Activated CD4-positive, alpha-beta T cell treated with anti-CD3 and anti-CD28 coated beads for 36 hours (primary cell): ENCODE data around the gene SPATA2L. TPM values are rescaled to one million over a fixed set of nuclear protein-coding genes. Genes with fewer than 3 reads are reported as not detected.

Experiments used
- ATAC-seq: fragments of 200-7000 bp; cut with Tn5 transposase; one replicate; pipeline ENCODE4 v1.10.0; 2021; ENCODE audit warnings: mild to moderate bottlenecking, moderate library complexity
- CTCF ChIA-PET: fragments of 350-600 bp; sonication (Branson Sonifier 250); formaldehyde crosslinking; loops from one replicate; lab custom pipeline; 2021; ENCODE audit warnings: antibody characterized with exemption; lab: Charles Lee
- POLR2A ChIA-PET: fragments of 350-600 bp; sonication (Branson Sonifier 250); formaldehyde crosslinking; loops from one replicate; lab custom pipeline; 2021; ENCODE audit warnings: antibody characterized with exemption, inconsistent platforms; lab: Charles Lee
- DNase-seq: peaks from one replicate; pipeline ENCODE4 v3.0.0-alpha.2; 2020
- H3K27ac Mint-ChIP-seq: one replicate; pipeline ENCODE4 v1.8.0; 2021; ENCODE audit warnings: mixed read lengths
- H3K27me3 Mint-ChIP-seq: one replicate; pipeline ENCODE4 v1.8.0; 2021; ENCODE audit warnings: mixed read lengths
- H3K36me3 Mint-ChIP-seq: one replicate; pipeline ENCODE4 v1.8.0; 2021; ENCODE audit warnings: low read depth, mixed read lengths
- H3K4me1 Mint-ChIP-seq: one replicate; pipeline ENCODE4 v1.8.0; 2021; ENCODE audit warnings: mixed read lengths
- H3K4me3 Mint-ChIP-seq: one replicate; pipeline ENCODE4 v1.8.0; 2021; ENCODE audit warnings: mild to moderate bottlenecking, moderate library complexity, mixed read lengths
- H3K9me3 Mint-ChIP-seq: one replicate; pipeline ENCODE4 v1.8.0; 2021; ENCODE audit warnings: low read depth, mixed read lengths
- intact Hi-C, 2 experiments: fragments of 100-400 bp; cut with DNase I in 1 of 2; cut with micrococcal nuclease in 1 of 2; formaldehyde crosslinking; loops; one replicate each; pipeline versions ENCODE4 v1.14.2 to v1.15.1; 2022 to 2024; cut with DNase I, micrococcal nuclease
- total RNA-seq, 2 experiments: library from RNA; stranded (reverse); gene quantifications; one replicate each; pipeline ENCODE4 v1.2.3, GENCODE V29; 2021

Gene SPATA2L
- total RNA-seq, 2 experiments from 2014 or later = 4.9 to 6.5 TPM

GRCh38 chr16:89727406-89728120 is 26.1 kb upstream of the SPATA2L start:
- Mint-ChIP-seq H3K9me3 (no peaks in the 10 kb centered on the region), H3K4me3 (no peak overlapping the region), H3K27ac (peak overlapping the region; percentile 79), H3K27me3 (no peaks in the 10 kb centered on the region), H3K36me3 (peaks cover 52% of the 10 kb centered on the region), H3K4me1 (peaks cover 54% of the 10 kb centered on the region)
- DNase-seq = no peak
- CTCF ChIA-PET = no interaction called here
- POLR2A ChIA-PET = no interaction called here
- ATAC-seq = no peak
- intact Hi-C loops = loop anchor here in 1 of 2 experiments (10.0 kb wide), 1 partner anchor 1273 kb away; the partner anchor contains the start of gene ZFPM1

- DNase-seq (peak; percentile 87), ATAC-seq (peak; percentile 51)
- CTCF ChIA-PET = interaction anchor here (0.6 to 3.1 kb wide), 5 partner anchors 8 to 941 kb away, joined by 3 to 12 read pairs (median 7); no protein-coding TSS in a partner anchor
- Mint-ChIP-seq H3K4me1 (peaks cover 53% of the 10 kb centered on the region), H3K4me3 (peak overlapping the region; percentile 85), H3K9me3 (no peaks in the 10 kb centered on the region), H3K27ac (peak overlapping the region; percentile 89), H3K27me3 (no peaks in the 10 kb centered on the region), H3K36me3 (peaks cover 31% of the 10 kb centered on the region)
- POLR2A ChIA-PET = interaction anchor here (0.6 kb wide), 1 partner anchor 17 kb away, joined by 4 read pairs; no protein-coding TSS in a partner anchor
- intact Hi-C loops = loop anchor here (5.0 to 10.0 kb wide), 3 partner anchors 94 to 1269 kb away; partner anchors contain the start of genes MC1R (in 2 of the 2), FANCA (in 1 of the 2) and ZFPM1 (in 1 of the 2)
These were observed 22.1 kb upstream of the SPATA2L start for GRCh38 chr16:89723279-89724250.

DNA sequence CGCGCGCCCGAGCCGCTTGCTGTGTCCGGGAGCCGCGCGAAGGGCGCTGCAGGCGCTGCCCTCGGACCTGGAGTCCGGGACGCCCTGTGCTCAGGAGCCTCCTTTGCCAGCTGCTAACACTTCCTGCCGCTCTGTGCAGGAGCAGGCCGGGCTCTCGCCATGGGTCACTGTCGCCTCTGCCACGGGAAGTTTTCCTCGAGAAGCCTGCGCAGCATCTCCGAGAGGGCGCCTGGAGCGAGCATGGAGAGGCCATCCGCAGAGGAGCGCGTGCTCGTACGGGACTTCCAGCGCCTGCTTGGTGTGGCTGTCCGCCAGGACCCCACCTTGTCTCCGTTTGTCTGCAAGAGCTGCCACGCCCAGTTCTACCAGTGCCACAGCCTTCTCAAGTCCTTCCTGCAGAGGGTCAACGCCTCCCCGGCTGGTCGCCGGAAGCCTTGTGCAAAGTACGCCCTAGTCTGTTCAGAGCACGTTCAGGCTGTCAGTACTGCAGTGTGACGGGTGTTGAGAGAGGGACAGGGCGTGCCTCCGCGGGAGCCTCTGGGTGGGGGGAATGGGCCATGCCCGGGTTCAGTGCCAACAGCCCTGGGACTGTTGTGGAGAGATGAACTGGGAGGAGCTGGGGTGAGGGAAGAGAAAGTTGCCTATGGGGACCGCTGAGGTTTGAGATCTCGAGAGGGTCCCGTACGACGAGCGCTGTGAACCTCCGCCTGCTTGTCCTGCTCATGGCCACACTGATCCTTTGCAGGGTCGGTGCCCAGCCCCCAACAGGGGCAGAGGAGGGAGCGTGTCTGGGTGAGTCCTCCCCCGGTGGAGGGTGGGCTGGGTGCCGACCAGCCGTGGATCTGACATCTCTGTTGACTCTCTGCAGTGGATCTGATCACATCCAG is 21.1 kb upstream of the SPATA2L start:
- Mint-ChIP-seq H3K4me1 (peaks cover 49% of the 10 kb centered on the region), H3K27ac (peak overlapping the region; percentile 84), H3K9me3 (no peaks in the 10 kb centered on the region), H3K27me3 (no peaks in the 10 kb centered on the region), H3K36me3 (peaks cover 33% of the 10 kb centered on the region), H3K4me3 (peak overlapping the region; percentile 85)
- intact Hi-C loops = loop anchor here (1.0 to 10.0 kb wide), 6 partner anchors 15 to 1268 kb away; partner anchors contain the start of genes MC1R (in 2 of the 2), FANCA (in 1 of the 2), TCF25 (in 1 of the 2) and ZFPM1 (in 1 of the 2)
- ATAC-seq (peak; percentile 42), DNase-seq (peak; percentile 82)
- POLR2A ChIA-PET = no interaction called here
- CTCF ChIA-PET = interaction anchor here (1.3 to 3.1 kb wide), 3 partner anchors 9 to 23 kb away, joined by 7 to 12 read pairs (median 12); no protein-coding TSS in a partner anchor

GRCh38 chr16:89721546-89722391 is 20.3 kb upstream of the SPATA2L start:
- ChIA-PET POLR2A (no interaction called here), CTCF (interaction anchor here (3.1 kb wide), 1 partner anchor 22 kb away, joined by 12 read pairs; no protein-coding TSS in a partner anchor)
- ATAC-seq = peak; percentile 26
- no peaks in the 10 kb centered on the region for H3K9me3 Mint-ChIP-seq
- H3K4me3 Mint-ChIP-seq = peak overlapping the region; percentile 85
- peaks cover 41% of the 10 kb centered on the region for H3K4me1 Mint-ChIP-seq
- H3K36me3 Mint-ChIP-seq = peaks cover 32% of the 10 kb centered on the region
- DNase-seq = peak; percentile 88
- no peak overlapping the region for H3K27ac Mint-ChIP-seq
- intact Hi-C loops = loop anchor here (1.0 to 10.0 kb wide), 14 partner anchors 10 to 1267 kb away; partner anchors contain the start of genes FANCA (in 2 of the 2), MC1R (in 2 of the 2), TCF25 (in 2 of the 2) and CDK10 (in 1 of the 2)
- no peaks in the 10 kb centered on the region for H3K27me3 Mint-ChIP-seq

- peak; percentile 92 for DNase-seq
- peak within 1 kb of the TSS; percentile 85 for H3K4me3 Mint-ChIP-seq
- no peaks in the 10 kb centered on the region for H3K9me3 Mint-ChIP-seq
- H3K27me3 Mint-ChIP-seq = no peaks in the 10 kb centered on the region
- H3K4me1 Mint-ChIP-seq = peaks cover 40% of the 10 kb centered on the region
- ATAC-seq = peak; percentile 49
- H3K36me3 Mint-ChIP-seq = peaks cover 32% of the 10 kb centered on the region
- intact Hi-C loops = loop anchor here (1.0 to 10.0 kb wide), 12 partner anchors 10 to 1266 kb away; partner anchors contain the start of genes FANCA (in 2 of the 2), MC1R (in 2 of the 2), CDK10 (in 1 of the 2) and CHMP1A (in 1 of the 2)
- peak within 1 kb of the TSS; percentile 84 for H3K27ac Mint-ChIP-seq
- ChIA-PET CTCF (interaction anchor here (2.6 kb wide), 1 partner anchor 15 kb away, joined by 11 read pairs; no protein-coding TSS in a partner anchor), POLR2A (no interaction called here)
These were observed 19.5 kb upstream of the SPATA2L start, which contains the start of the genes VPS9D1 and ZNF276 for GRCh38 chr16:89720813-89721545. TSS of gene VPS9D1 (minus strand) at chr16:89720898. CDS start at chr16:89720861, 37 bp downstream. TSS of gene ZNF276 (plus strand) at chr16:89721537. CDS start at chr16:89721641, 104 bp downstream.

DNA sequence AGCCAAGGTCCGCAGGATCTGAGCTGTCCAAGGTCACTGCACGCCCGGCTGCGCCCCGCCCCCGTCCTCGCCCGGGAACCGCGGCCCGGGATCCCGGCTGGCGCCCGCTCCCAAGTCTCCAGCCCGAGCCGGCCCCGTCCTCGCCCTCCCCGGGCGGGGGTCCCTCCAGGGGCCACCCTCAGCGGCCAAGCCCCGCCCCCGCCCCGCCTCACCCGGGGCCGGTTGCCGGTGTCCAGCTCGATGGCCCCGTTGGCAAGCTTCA is 19.0 kb upstream of the SPATA2L start:
- ATAC-seq (no peak), DNase-seq (peak; percentile 50)
- ChIA-PET POLR2A (no interaction called here), CTCF (interaction anchor here (2.6 kb wide), 1 partner anchor 14 kb away, joined by 11 read pairs; no protein-coding TSS in a partner anchor)
- Mint-ChIP-seq H3K27me3 (no peaks in the 10 kb centered on the region), H3K27ac (peak overlapping the region; percentile 78), H3K36me3 (peaks cover 33% of the 10 kb centered on the region), H3K4me3 (peak overlapping the region; percentile 71), H3K9me3 (no peaks in the 10 kb centered on the region), H3K4me1 (peaks cover 40% of the 10 kb centered on the region)
- intact Hi-C loops = loop anchor here (5.0 to 10.0 kb wide), 3 partner anchors 97 to 1266 kb away; partner anchors contain the start of genes MC1R (in 2 of the 2), FANCA (in 1 of the 2) and ZFPM1 (in 1 of the 2)

DNA sequence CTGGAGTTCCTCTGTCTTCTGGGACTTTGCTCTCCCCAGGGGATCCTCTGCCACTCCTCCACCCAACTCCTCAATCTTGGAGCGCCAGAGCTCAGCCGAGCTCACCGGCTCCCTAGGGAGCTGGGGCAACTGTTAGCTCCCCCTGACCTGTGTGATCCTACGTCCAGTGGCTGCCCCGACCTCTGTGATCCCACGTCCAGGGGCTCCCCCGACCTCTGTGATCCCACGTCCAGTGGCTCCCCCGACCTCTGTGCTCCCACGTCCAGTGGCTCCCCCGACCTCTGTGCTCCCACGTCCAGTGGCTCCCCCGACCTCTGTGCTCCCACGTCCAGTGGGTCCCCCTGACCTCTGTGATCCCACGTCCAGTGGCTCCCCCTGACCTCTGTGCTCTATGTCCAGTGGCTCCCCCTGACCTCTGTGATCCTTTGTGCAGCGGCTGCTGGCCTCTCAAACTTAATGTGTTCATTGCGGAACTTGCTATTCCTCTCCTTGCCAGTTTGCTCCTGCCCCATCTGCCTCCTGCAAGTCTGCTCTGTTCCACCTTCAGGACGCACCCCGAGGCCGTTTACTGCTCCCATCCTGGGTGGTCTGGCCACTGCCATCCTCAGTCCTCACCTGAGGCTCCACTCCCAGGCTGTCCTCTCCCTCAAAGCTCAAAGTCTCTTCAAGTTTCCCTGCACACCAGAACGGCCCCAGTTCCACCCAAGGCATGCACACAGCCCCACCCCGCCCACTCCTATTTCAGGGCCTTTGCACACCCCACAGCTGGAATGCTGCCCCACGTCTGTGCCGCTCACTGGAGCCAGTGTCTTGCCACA is 16.4 kb upstream of the SPATA2L start:
- no peaks in the 10 kb centered on the region for H3K27me3 Mint-ChIP-seq
- H3K36me3 Mint-ChIP-seq = peaks cover 25% of the 10 kb centered on the region
- H3K27ac Mint-ChIP-seq = no peak overlapping the region
- H3K9me3 Mint-ChIP-seq = no peaks in the 10 kb centered on the region
- CTCF ChIA-PET = interaction anchor here (1.0 to 2.6 kb wide), 2 partner anchors 12 to 16 kb away, joined by 3 to 11 read pairs; partner anchors contain the start of gene SPATA2L
- POLR2A ChIA-PET = no interaction called here
- H3K4me1 Mint-ChIP-seq = peaks cover 28% of the 10 kb centered on the region
- H3K4me3 Mint-ChIP-seq = no peak overlapping the region
- no peak for DNase-seq
- intact Hi-C loops = no loop called here
- no peak for ATAC-seq

GRCh38 chr16:89716916-89717687 is 15.6 kb upstream of the SPATA2L start:
- H3K4me3 Mint-ChIP-seq = no peak overlapping the region
- POLR2A ChIA-PET = no interaction called here

More at GRCh38 chr16:89716916-89717687, 15.6 kb upstream of the SPATA2L start:
- peaks cover 25% of the 10 kb centered on the region for H3K4me1 Mint-ChIP-seq
- H3K9me3 Mint-ChIP-seq = no peaks in the 10 kb centered on the region
- H3K36me3 Mint-ChIP-seq = peaks cover 19% of the 10 kb centered on the region
- H3K27me3 Mint-ChIP-seq = no peaks in the 10 kb centered on the region
- DNase-seq (no peak), ATAC-seq (no peak)
- intact Hi-C loops = no loop called here
- CTCF ChIA-PET = interaction anchor here (1.0 kb wide), 2 partner anchors 16 to 17 kb away, joined by 3 to 4 read pairs; partner anchors contain the start of gene SPATA2L
- no peak overlapping the region for H3K27ac Mint-ChIP-seq
